IMR-90 (cell line): ENCODE results near the gene CAMK2D. TPM values are rescaled to one million over a fixed set of nuclear protein-coding genes. Genes with fewer than 3 reads are reported as not detected.
"Not testable (repeated sequence)": the region's sequence is repeated elsewhere in the genome, so short reads cannot be mapped to it uniquely, and the experiment has no call there.

Experiments
- ATAC-seq: fragments of 200-7000 bp; cut with Tn5 transposase; 2 replicates; pipeline ENCODE4 v1.9.1; 2020; ENCODE audit warnings: low read depth, mild to moderate bottlenecking, moderate library complexity
- BruUV-seq: library from RNA; stranded (reverse); fragments of 400-500 nt; replicated peaks from 2 replicates; lab custom pipeline; 2021; lab: Mats Ljungman, UMichigan
- CTCF ChIA-PET: fragments of 300-600 bp; formaldehyde crosslinking; extraction: SDS; loops from one replicate; lab custom pipeline; 2021; ENCODE audit warnings: antibody characterized with exemption; lab: Yijun Ruan, JAX
- POLR2A ChIA-PET: fragments of 300-600 bp; sonication (Branson Sonifier 250); formaldehyde crosslinking; loops from one replicate; lab custom pipeline; 2022; ENCODE audit warnings: antibody characterized with exemption; ENCODE audit not compliant: unreplicated experiment; lab: Charles Lee
- DNase-seq: peaks from one replicate; pipeline ENCODE4 v3.0.0; 2013
- H2AFZ ChIP-seq: replicated peaks from 2 replicates; pipeline ENCODE3; 2013; ENCODE audit warnings: low read length, mild to moderate bottlenecking; ENCODE audit not compliant: poor library complexity
- H2AK5ac ChIP-seq: 2 replicates; pipeline ENCODE4 v1.6.1; 2013; ENCODE audit warnings: low read depth, low read length, inconsistent platforms
- H2AK9ac ChIP-seq: replicated peaks from 2 replicates; pipeline ENCODE3; 2013; ENCODE audit warnings: mild to moderate bottlenecking, low read depth, low read length, moderate library complexity; ENCODE audit not compliant: poor library complexity
- H2BK120ac ChIP-seq: 2 replicates; pipeline ENCODE4 v1.6.1; 2013; ENCODE audit warnings: low read depth, low read length, inconsistent platforms
- H2BK15ac ChIP-seq: 3 replicates; pipeline ENCODE4 v1.6.1; 2013; ENCODE audit warnings: low read depth, low read length, inconsistent platforms
- H2BK20ac ChIP-seq: 2 replicates; pipeline ENCODE4 v1.6.1; 2013; ENCODE audit warnings: low read depth, mild to moderate bottlenecking, inconsistent platforms, low read length, moderate library complexity
- H2BK5ac ChIP-seq: 2 replicates; pipeline ENCODE4 v1.6.1; 2013; ENCODE audit warnings: mild to moderate bottlenecking, low read depth, low read length, inconsistent platforms; ENCODE audit not compliant: poor library complexity, severe bottlenecking
- H3K14ac ChIP-seq: replicated peaks from 2 replicates; pipeline ENCODE4 v1.6.1; 2013; ENCODE audit warnings: low read depth, low read length, inconsistent platforms
- H3K18ac ChIP-seq: 2 replicates; pipeline ENCODE4 v1.6.1; 2013; ENCODE audit warnings: low read depth, low read length, control low read depth
- H3K23ac ChIP-seq: 2 replicates; pipeline ENCODE4 v1.6.1; 2013; ENCODE audit warnings: low read depth, low read length, inconsistent platforms
- H3K27ac ChIP-seq: 2 replicates; pipeline ENCODE4 v1.5.1; 2013; ENCODE audit warnings: mild to moderate bottlenecking, control low read depth, low read length; ENCODE audit not compliant: insufficient read depth
- H3K27me3 ChIP-seq: 2 replicates; pipeline ENCODE4 v1.6.1; 2013; ENCODE audit warnings: low read length; ENCODE audit not compliant: control insufficient read depth, insufficient read depth
- H3K36me3 ChIP-seq: 2 replicates; pipeline ENCODE4 v1.6.1; 2013; ENCODE audit warnings: low read length, mixed read lengths; ENCODE audit not compliant: control insufficient read depth, insufficient read depth
- H3K4ac ChIP-seq: 2 replicates; pipeline ENCODE4 v1.6.1; 2013; ENCODE audit warnings: low read depth, low read length, inconsistent platforms
- H3K4me1 ChIP-seq: 2 replicates; pipeline ENCODE4 v1.6.1; 2013; ENCODE audit warnings: low read length, mixed read lengths; ENCODE audit not compliant: control insufficient read depth, insufficient read depth
- H3K4me2 ChIP-seq: 2 replicates; pipeline ENCODE4 v1.6.1; 2013; ENCODE audit warnings: low read depth, mild to moderate bottlenecking, control low read depth, low read length, moderate library complexity
- H3K4me3 ChIP-seq: 2 replicates; pipeline ENCODE4 v1.5.1; 2013; ENCODE audit warnings: low read depth, mild to moderate bottlenecking, control low read depth, low read length, moderate library complexity; ENCODE audit not compliant: insufficient read depth
- H3K56ac ChIP-seq: 2 replicates; pipeline ENCODE4 v1.6.1; 2013; ENCODE audit warnings: low read length, inconsistent platforms; ENCODE audit not compliant: insufficient read depth; ENCODE audit errors: extremely low read depth
- H3K79me1 ChIP-seq, 2 experiments: 2 replicates each; pipeline ENCODE4 v1.6.1; 2013; ENCODE audit warnings: low read length in 2 of 2, inconsistent platforms in 1 of 2, low read depth in 1 of 2
- H3K9ac ChIP-seq: 2 replicates; pipeline ENCODE4 v1.6.1; 2013; ENCODE audit warnings: low read depth, low read length, control low read depth
- H3K9me1 ChIP-seq: 2 replicates; pipeline ENCODE4 v1.6.1; 2013; ENCODE audit warnings: low read length, inconsistent platforms; ENCODE audit not compliant: insufficient read depth
- H3K9me3 ChIP-seq: 2 replicates; pipeline ENCODE4 v1.6.1; 2013; ENCODE audit warnings: low read length; ENCODE audit not compliant: control insufficient read depth, insufficient read depth
- H4K20me1 ChIP-seq: 2 replicates; pipeline ENCODE4 v1.6.1; 2013; ENCODE audit warnings: low read length, inconsistent platforms; ENCODE audit not compliant: insufficient read depth
- H4K5ac ChIP-seq: 2 replicates; pipeline ENCODE4 v1.6.1; 2013; ENCODE audit warnings: mild to moderate bottlenecking, low read depth, low read length, control low read depth
- H4K8ac ChIP-seq, 2 experiments: 2 replicates each; pipeline ENCODE4 v1.6.1; 2013; ENCODE audit warnings: low read depth in 2 of 2, low read length in 2 of 2, control low read depth in 1 of 2, inconsistent platforms in 1 of 2
- H4K91ac ChIP-seq: 2 replicates; pipeline ENCODE4 v1.6.1; 2013; ENCODE audit warnings: low read depth, low read length, inconsistent platforms; ENCODE audit not compliant: insufficient read depth
- WGBS, 2 experiments: methylation state at CpG; one replicate each; pipeline versions ENCODE4 v1.1.5 to v1.1.7; 2013; ENCODE audit warnings: missing lambda C conversion rate in 2 of 2; ENCODE audit not compliant: insufficient read length in 1 of 2; ENCODE audit errors: extremely low coverage in 2 of 2; 5-methylcytosine and 5-hydroxymethylcytosine counted together
- dilution Hi-C: fragments of 300-500 bp; cut with HindIII; formaldehyde crosslinking; loops from one replicate; pipeline ENCODE4 v1.14.3; 2018; ENCODE audit warnings: low sequenced_read_pairs; ENCODE audit not compliant: unreplicated experiment
- in situ Hi-C: fragments of 300-500 bp; cut with MboI; formaldehyde crosslinking; loops from 3 replicates; pipeline ENCODE4 v1.14.3; 2019; ENCODE audit warnings: low sequenced_read_pairs, inconsistent platforms, mixed read lengths
- intact Hi-C: fragments of 100-400 bp; cut with micrococcal nuclease; formaldehyde crosslinking; loops from 2 replicates; pipeline ENCODE4 v1.10.0; 2022
- polyA plus RNA-seq, 3 experiments: library from polyadenylated mRNA; depleted of rRNA; stranded (reverse); fragments of >200 nt; gene quantifications; 2 replicates each; pipeline ENCODE4 v1.2.3, GENCODE V29; 2012; ENCODE audit warnings: low replicate concordance in 1 of 3
- total RNA-seq: library from RNA; depleted of rRNA; stranded (reverse); fragments of >200 nt; gene quantifications from 2 replicates; pipeline ENCODE4 v1.2.3, GENCODE V29; 2012

The CAMK2D gene
- total and polyA plus RNA-seq, 2 of the 4 experiments (the other 2 are of a cell fraction) = 44.6 to 156 TPM

- H4K20me1 ChIP-seq, H2AK9ac ChIP-seq, intact Hi-C loops, H2AK5ac ChIP-seq, H3K9ac ChIP-seq, H3K14ac ChIP-seq, H2BK120ac ChIP-seq, H3K27ac ChIP-seq, ATAC-seq, H3K36me3 ChIP-seq, H4K91ac ChIP-seq, POLR2A ChIA-PET, H3K9me3 ChIP-seq, dilution Hi-C loops, H4K5ac ChIP-seq, H2AFZ ChIP-seq, H2BK15ac ChIP-seq, in situ Hi-C loops, H2BK20ac ChIP-seq, H3K4me3 ChIP-seq, H3K56ac ChIP-seq, H3K18ac ChIP-seq, H4K8ac ChIP-seq, H3K4ac ChIP-seq, H3K23ac ChIP-seq, H2BK5ac ChIP-seq, DNase-seq, H3K4me2 ChIP-seq, BruUV-seq, H3K27me3 ChIP-seq: not testable (repeated sequence)
- WGBS, 2 experiments = no CpG with 5 or more reads among the region's 6 CpGs
- peaks cover 11% of the 10 kb centered on the region for H3K4me1 ChIP-seq
- peaks cover 14% of the 10 kb centered on the region; the same call in 1 of the 2 replicates for H3K9me1 ChIP-seq
- CTCF ChIA-PET = interaction anchor here (0.7 kb wide), 1 partner anchor 142 kb away, joined by 3 read pairs; no protein-coding TSS in a partner anchor
- peaks cover 26 to 61% of the 10 kb centered on the region in 2 experiments for H3K79me1 ChIP-seq
Observed at GRCh38 chr4:113705097-113705496, 56.4 kb downstream of the CAMK2D start.
